Sigmoid colon (tissue), 7 donors: ENCODE results near the gene MYL11. TPM values are rescaled to one million over a fixed set of nuclear protein-coding genes. Genes with fewer than 3 reads are reported as not detected.
A peak's percentile ranks its signal among the peaks of the same experiment; 100 is the strongest.

ENCODE experiments used
- DNase-seq: peaks from one replicate; pipeline ENCODE4 v3.0.0-alpha.2; 2019
- H3K27ac ChIP-seq, 4 donors: fragments of 200-600 bp; sonication (generic); one replicate each; pipeline ENCODE4 v1.5.1; 2016 to 2019; ENCODE audit warnings: mild to moderate bottlenecking in 1 of 4
- H3K27me3 ChIP-seq, 3 donors: fragments of 200-600 bp; sonication (generic); one replicate each; pipeline ENCODE4 v1.5.1; 2019; ENCODE audit warnings: mild to moderate bottlenecking in 1 of 3
- H3K36me3 ChIP-seq, 4 donors: fragments of 200-600 bp; sonication (generic); one replicate each; pipeline ENCODE4 v1.5.1; 2016 to 2019
- H3K4me1 ChIP-seq, 4 donors: fragments of 200-600 bp; sonication (generic); one replicate each; pipeline ENCODE4 v1.5.1; 2017 to 2019
- H3K4me3 ChIP-seq, 4 donors: fragments of 200-600 bp; sonication (generic); one replicate each; pipeline ENCODE4 v1.5.1; 2017 to 2019; ENCODE audit warnings: mild to moderate bottlenecking in 2 of 4, moderate library complexity in 1 of 4
- H3K9me3 ChIP-seq, 4 donors: fragments of 200-600 bp in 3 of 4; sonication (generic) in 3 of 4; one replicate each; pipeline versions ENCODE4 v1.5.1 to v1.6.1; 2013 to 2019
- EP300 ChIP-seq, 4 donors: sonication (generic); formaldehyde crosslinking; IDR thresholded peaks; one replicate each; pipeline ENCODE4 v1.6.1; 2017; ENCODE audit warnings: antibody characterized with exemption in 4 of 4
- POLR2A ChIP-seq, 2 donors: fragments of 450-650 bp; IDR thresholded peaks; one replicate each; pipeline ENCODE4 v1.6.1; 2016; ENCODE audit warnings: antibody characterized with exemption in 2 of 2, mild to moderate bottlenecking in 2 of 2, moderate library complexity in 2 of 2
- POLR2AphosphoS5 ChIP-seq, 4 donors: sonication (generic); formaldehyde crosslinking; IDR thresholded peaks; one replicate each; pipeline ENCODE4 v1.6.1; 2017; ENCODE audit warnings: antibody characterized with exemption in 4 of 4
- WGBS, 2 donors: extraction: QIAGEN DNeasy Blood & Tissue Kit; methylation state at CpG; one replicate each; pipeline ENCODE4 v1.1.7; 2013; 5-methylcytosine and 5-hydroxymethylcytosine counted together
- intact Hi-C: fragments of 100-400 bp; cut with DNase I; formaldehyde crosslinking; loops from one replicate; pipeline ENCODE4 v1.15.1; 2023
- polyA plus RNA-seq, 3 donors: library from polyadenylated mRNA; stranded (reverse); fragments of 200-250 nt; gene quantifications; one replicate each; pipeline ENCODE4 v1.2.3, GENCODE V29; 2013
- total RNA-seq, 4 donors: library from RNA; depleted of rRNA; stranded (reverse); fragments of >200 nt; gene quantifications; one replicate each; pipeline ENCODE4 v1.1.0, GENCODE V29; 2016
- TF ChIP-seq, protein P1 (sequence below), 4 experiments: fragments of 450-650 bp in 3 of 4; fragments of 200-600 bp in 1 of 4; IDR thresholded peaks; one replicate each; pipeline ENCODE4 v1.5.1; 2016 to 2019; ENCODE audit warnings: antibody characterized with exemption in 4 of 4, mild to moderate bottlenecking in 3 of 4, moderate library complexity in 2 of 4
- donor health status: healthy with polysubstance abuse.
- donor health status: Bipolar disorder and iron deficiency.
- donor health status: healthy.

Gene MYL11
- total and polyA plus RNA-seq, 7 donors: not detected

DNA sequence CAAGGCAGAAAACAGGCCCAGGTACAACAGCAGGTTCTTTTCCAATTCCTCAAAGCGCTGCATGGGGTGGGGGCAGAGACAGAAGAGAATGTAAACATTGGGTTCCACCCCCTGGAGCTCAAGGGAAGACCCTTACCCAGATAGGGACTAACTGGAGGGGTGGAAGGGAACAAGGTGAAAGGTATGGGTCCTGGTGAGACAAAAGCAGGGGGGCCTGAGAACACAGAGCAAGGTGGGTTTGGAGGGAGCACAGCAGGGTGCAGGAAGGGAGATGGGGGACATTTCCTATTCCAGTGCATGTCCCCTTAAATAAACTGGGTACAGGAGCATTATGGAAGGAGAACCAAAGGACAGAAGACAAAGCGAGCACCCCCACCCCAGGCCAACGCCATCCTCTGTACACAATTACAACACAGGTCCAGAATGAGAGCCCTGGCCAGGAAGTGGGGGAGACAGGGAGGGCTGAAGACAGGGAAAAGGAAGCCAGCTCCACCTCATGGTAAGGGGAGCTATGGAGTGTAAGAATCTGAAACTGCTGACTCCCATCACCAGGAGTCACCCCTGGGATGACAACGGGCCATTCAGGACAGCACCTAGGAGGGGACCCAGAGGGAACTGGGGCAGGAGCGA, 17.4 kb upstream of the MYL11 start:
- H3K27ac ChIP-seq: peak overlapping the region in 3 of 4 donors; percentile 93 to 99 (median 94)

DNA sequence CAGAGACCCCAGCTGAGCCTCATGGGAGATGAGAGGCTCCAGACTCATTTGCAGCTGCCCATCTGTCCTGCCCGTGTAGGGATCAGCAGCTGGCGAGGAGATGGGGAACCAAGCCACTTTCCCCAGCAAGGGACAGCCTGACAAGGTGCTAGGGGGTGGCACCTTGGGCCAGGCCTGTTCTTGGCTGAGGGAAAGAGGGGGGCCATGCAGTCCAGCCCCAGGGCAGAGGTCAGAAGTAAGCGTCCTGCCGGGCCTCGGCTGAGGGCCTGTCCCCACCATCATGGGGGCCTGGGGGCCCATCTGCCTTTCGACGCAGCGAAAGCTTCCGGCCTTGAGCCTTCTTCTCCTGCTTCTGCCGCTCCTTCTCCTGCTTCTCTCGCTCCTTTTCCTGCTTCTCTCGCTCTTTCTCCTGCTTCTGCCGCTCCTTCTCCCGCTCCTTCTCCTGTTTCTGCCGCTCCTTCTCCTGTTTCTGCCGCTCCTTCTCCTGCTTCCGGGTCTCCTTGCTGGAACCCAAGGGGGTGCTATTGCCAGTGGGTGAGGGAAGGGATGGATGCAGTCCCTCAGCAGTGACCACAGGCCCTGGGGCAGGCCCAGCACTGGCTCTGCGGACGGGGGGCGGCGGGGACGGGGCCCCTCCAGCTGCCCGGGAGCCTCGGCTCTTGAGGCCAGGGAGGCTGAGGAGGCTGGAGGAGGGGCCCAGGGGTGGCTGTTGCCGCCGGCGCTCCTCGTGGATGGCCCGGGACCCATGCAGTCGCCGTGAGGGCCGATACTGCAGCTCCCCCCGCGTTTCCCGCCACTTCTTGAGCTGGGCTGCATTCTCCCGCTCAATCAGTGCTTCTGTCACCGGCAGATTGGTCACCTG, 16.7 kb upstream of the MYL11 start:
- no peaks in the 10 kb centered on the region for H3K27me3 ChIP-seq
- DNase-seq: no peak
- TF ChIP-seq POLR2AphosphoS5 (IDR thresholded peaks at IDR 0.05): no peak
- TF ChIP-seq, protein P1, sequence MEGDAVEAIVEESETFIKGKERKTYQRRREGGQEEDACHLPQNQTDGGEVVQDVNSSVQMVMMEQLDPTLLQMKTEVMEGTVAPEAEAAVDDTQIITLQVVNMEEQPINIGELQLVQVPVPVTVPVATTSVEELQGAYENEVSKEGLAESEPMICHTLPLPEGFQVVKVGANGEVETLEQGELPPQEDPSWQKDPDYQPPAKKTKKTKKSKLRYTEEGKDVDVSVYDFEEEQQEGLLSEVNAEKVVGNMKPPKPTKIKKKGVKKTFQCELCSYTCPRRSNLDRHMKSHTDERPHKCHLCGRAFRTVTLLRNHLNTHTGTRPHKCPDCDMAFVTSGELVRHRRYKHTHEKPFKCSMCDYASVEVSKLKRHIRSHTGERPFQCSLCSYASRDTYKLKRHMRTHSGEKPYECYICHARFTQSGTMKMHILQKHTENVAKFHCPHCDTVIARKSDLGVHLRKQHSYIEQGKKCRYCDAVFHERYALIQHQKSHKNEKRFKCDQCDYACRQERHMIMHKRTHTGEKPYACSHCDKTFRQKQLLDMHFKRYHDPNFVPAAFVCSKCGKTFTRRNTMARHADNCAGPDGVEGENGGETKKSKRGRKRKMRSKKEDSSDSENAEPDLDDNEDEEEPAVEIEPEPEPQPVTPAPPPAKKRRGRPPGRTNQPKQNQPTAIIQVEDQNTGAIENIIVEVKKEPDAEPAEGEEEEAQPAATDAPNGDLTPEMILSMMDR (IDR thresholded peaks at IDR 0.05): no peak
- TF ChIP-seq POLR2A (IDR thresholded peaks at IDR 0.05): no peak
- no peak for TF ChIP-seq EP300 (IDR thresholded peaks at IDR 0.05)
- WGBS, 2 donors: 85 to 90% methylated on average over 37 of the region's 37 CpGs
- no peak overlapping the region for H3K4me3 ChIP-seq
- no peak overlapping the region for H3K27ac ChIP-seq
- peaks cover 0 to 38% (median 31%) of the 10 kb centered on the region in 4 donors for H3K4me1 ChIP-seq
- intact Hi-C loops: no loop called here
- no peaks in the 10 kb centered on the region for H3K9me3 ChIP-seq
- peaks cover 0 to 60% (median 29%) of the 10 kb centered on the region in 4 donors for H3K36me3 ChIP-seq

More for the DNA sequence above, 17.4 kb upstream of the MYL11 start:
- H3K36me3 ChIP-seq: peaks cover 0 to 60% (median 31%) of the 10 kb centered on the region in 4 donors
- no peaks in the 10 kb centered on the region for H3K27me3 ChIP-seq
- DNase-seq: no peak
- TF ChIP-seq, protein P1 (IDR thresholded peaks at IDR 0.05): no peak
- H3K4me1 ChIP-seq: peaks cover 0 to 46% (median 38%) of the 10 kb centered on the region in 4 donors
- WGBS, 2 donors: 73 to 81% methylated on average over 5 of the region's 5 CpGs
- intact Hi-C loops: no loop called here
- H3K9me3 ChIP-seq: no peaks in the 10 kb centered on the region
- H3K4me3 ChIP-seq: no peak overlapping the region

DNA sequence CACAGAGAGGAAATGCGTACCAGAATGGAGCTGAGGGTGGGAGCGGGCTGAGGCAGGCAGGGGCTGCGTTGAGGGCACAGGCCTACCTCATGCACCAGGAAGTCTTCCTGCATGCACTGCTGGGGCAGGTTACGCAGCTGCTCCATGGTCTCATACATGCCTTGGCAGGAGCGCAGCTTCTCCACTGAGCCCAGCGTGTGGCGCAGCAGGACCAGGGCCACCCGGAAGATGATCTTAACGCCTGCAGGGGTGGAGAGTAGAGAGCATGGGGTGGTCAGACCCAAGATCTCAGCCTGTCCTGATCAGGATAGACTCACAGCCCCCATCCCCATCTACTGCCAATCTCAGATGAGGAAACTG, 16.0 kb upstream of the MYL11 start:
- 93 to 95% methylated on average over 9 of the region's 9 CpGs for WGBS, 2 donors
- peaks cover 0 to 32% (median 25%) of the 10 kb centered on the region in 4 donors for H3K4me1 ChIP-seq
- no peak overlapping the region for H3K4me3 ChIP-seq
- TF ChIP-seq POLR2AphosphoS5 (IDR thresholded peaks at IDR 0.05) (no peak), EP300 (IDR thresholded peaks at IDR 0.05) (no peak), POLR2A (IDR thresholded peaks at IDR 0.05) (no peak)
- TF ChIP-seq, protein P1 (IDR thresholded peaks at IDR 0.05): no peak
- intact Hi-C loops: no loop called here
- no peaks in the 10 kb centered on the region for H3K27me3 ChIP-seq
- H3K27ac ChIP-seq: no peak overlapping the region
- DNase-seq: peak; percentile 65
- H3K9me3 ChIP-seq: no peaks in the 10 kb centered on the region
- peaks cover 0 to 60% (median 28%) of the 10 kb centered on the region in 4 donors for H3K36me3 ChIP-seq

DNA sequence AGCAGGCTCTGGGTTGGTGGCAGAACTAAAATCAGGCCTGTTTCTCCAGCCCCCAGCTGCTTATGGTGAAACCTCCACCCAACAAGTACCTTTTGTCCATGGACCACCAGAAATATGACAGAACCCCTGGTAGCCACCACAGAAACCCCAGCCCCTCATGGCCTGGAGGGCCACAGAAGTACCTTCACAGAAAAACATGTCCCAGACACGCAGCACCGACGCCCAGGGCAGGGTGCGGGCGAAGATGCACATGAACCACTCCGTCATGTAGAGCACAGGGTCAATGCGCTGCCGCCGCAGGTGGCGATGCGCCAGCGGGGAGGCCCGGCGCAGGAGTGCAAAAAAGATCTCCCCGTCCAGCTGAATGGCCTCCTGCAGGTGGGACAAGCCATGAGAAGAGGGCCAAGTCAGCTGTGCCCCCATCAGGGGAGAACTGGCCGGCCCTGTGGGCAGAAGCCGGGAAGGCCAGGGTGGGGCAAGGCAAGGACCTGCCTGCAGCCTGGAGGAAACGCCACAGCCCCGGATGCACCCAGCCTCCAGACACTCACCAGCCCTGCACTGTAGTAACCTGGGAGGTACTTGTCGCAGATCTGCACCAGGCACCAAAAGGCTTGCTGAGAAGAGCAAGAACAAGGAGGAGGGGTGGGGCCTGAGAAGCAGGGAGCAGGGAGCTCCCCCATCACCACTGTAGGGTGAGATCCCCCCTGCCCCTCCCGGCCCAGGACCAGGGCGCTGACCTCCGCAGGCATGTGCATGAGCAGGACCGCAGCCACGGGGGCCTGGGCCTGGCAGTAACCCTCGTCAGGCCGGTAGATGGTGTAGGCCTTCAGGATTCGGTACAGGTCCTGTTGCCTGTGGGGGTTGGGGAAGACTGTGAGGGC, 15.4 kb upstream of the MYL11 start:
- DNase-seq: peak; percentile 61
- intact Hi-C loops: no loop called here
- peaks cover 0 to 63% (median 28%) of the 10 kb centered on the region in 4 donors for H3K36me3 ChIP-seq

More for the DNA sequence above, 15.4 kb upstream of the MYL11 start:
- WGBS, 2 donors: 89 to 94% methylated on average over 28 of the region's 28 CpGs
- Histone ChIP-seq H3K4me1 (peaks cover 0 to 25% (median 18%) of the 10 kb centered on the region in 4 donors), H3K27me3 (no peaks in the 10 kb centered on the region), H3K27ac (no peak overlapping the region), H3K9me3 (no peaks in the 10 kb centered on the region), H3K4me3 (no peak overlapping the region)
- TF ChIP-seq, protein P1 (IDR thresholded peaks at IDR 0.05): no peak
- TF ChIP-seq EP300 (IDR thresholded peaks at IDR 0.05) (no peak), POLR2A (IDR thresholded peaks at IDR 0.05) (no peak), POLR2AphosphoS5 (IDR thresholded peaks at IDR 0.05) (no peak)
